GM23248 (cell line): ENCODE measurements around the gene XAF1.

Experiments used
- EZH2 ChIP-seq: fragments of 200-600 bp; sonication (generic); IDR thresholded peaks from 2 replicates; pipeline ENCODE4 v1.6.1; 2018; ENCODE audit warnings: antibody characterized with exemption, mild to moderate bottlenecking; ENCODE audit not compliant: insufficient read depth, poor library complexity, severe bottlenecking
- EZH2phosphoT487 ChIP-seq: fragments of 200-600 bp; sonication (generic); IDR thresholded peaks from 2 replicates; pipeline ENCODE4 v1.6.1; 2018; ENCODE audit warnings: antibody characterized with exemption, moderate library complexity, mild to moderate bottlenecking, low read depth; ENCODE audit not compliant: insufficient read depth

GRCh38 chr17:6713918-6714271, 42.0 kb upstream of the XAF1 start:
- TF ChIP-seq EZH2 = no peak
- no peak for TF ChIP-seq EZH2phosphoT487
